Astrocyte (in vitro differentiated cells and primary cell): ENCODE measurements around the gene ITPA. TPM values are rescaled to one million over a fixed set of nuclear protein-coding genes. Genes with fewer than 3 reads are reported as not detected.
"Not testable (repeated sequence)": the region's sequence is repeated elsewhere in the genome, so short reads cannot be mapped to it uniquely, and the experiment has no call there.

ENCODE experiments used
- DNase-seq: peaks from one replicate; pipeline ENCODE4 v3.0.0-alpha.2; 2010; ENCODE audit warnings: low read depth
- FAIRE-seq: peaks from 2 replicates; lab custom pipeline; 2011; peaks lifted over from hg19 to GRCh38; lab: Jason Lieb, UNC
- H2AFZ ChIP-seq: 2 replicates; pipeline ENCODE4 v1.6.0; 2012; ENCODE audit warnings: low read depth, low read length, inconsistent platforms
- H3K27ac ChIP-seq: 2 replicates; pipeline ENCODE4 v1.5.1; 2011; ENCODE audit warnings: low read depth, low read length, inconsistent platforms
- H3K27me3 ChIP-seq: 2 replicates; pipeline ENCODE4 v1.6.0; 2011; ENCODE audit warnings: low read length, inconsistent platforms; ENCODE audit not compliant: insufficient read depth
- H3K36me3 ChIP-seq: 2 replicates; pipeline ENCODE4 v1.5.1; 2011; ENCODE audit warnings: low read length, inconsistent platforms; ENCODE audit not compliant: insufficient read depth
- H3K4me1 ChIP-seq: 2 replicates; pipeline ENCODE4 v1.5.1; 2011; ENCODE audit warnings: low read length, inconsistent platforms; ENCODE audit not compliant: insufficient read depth
- H3K4me2 ChIP-seq: 2 replicates; pipeline ENCODE4 v1.6.0; 2012; ENCODE audit warnings: low read length, inconsistent platforms
- H3K4me3 ChIP-seq: 2 replicates; pipeline ENCODE4 v1.5.1; 2011; ENCODE audit warnings: low read depth, mild to moderate bottlenecking, low read length, inconsistent platforms; ENCODE audit not compliant: insufficient read depth
- H3K79me2 ChIP-seq: 2 replicates; pipeline ENCODE4 v1.6.0; 2012; ENCODE audit warnings: mild to moderate bottlenecking, low read length, inconsistent platforms; ENCODE audit not compliant: insufficient read depth
- H3K9ac ChIP-seq: 2 replicates; pipeline ENCODE4 v1.6.0; 2012; ENCODE audit warnings: mild to moderate bottlenecking, low read length, inconsistent platforms
- H3K9me3 ChIP-seq: 2 replicates; pipeline ENCODE4 v1.5.1; 2012; ENCODE audit warnings: low read depth, mild to moderate bottlenecking, low read length, inconsistent platforms; ENCODE audit not compliant: insufficient read depth
- H4K20me1 ChIP-seq: 2 replicates; pipeline ENCODE4 v1.6.0; 2012; ENCODE audit warnings: low read length, inconsistent platforms; ENCODE audit not compliant: insufficient read depth
- H3K27ac Mint-ChIP-seq: one replicate; pipeline ENCODE4 v1.8.0; 2021; ENCODE audit warnings: mild to moderate bottlenecking, mixed read lengths; ENCODE audit not compliant: unreplicated experiment
- H3K27me3 Mint-ChIP-seq: one replicate; pipeline ENCODE4 v1.8.0; 2021; ENCODE audit warnings: low read depth, mixed read lengths; ENCODE audit not compliant: unreplicated experiment
- H3K36me3 Mint-ChIP-seq: one replicate; pipeline ENCODE4 v1.8.0; 2021; ENCODE audit warnings: low read depth, mixed read lengths; ENCODE audit not compliant: unreplicated experiment
- H3K4me1 Mint-ChIP-seq: one replicate; pipeline ENCODE4 v1.8.0; 2021; ENCODE audit warnings: low read depth, mixed read lengths; ENCODE audit not compliant: unreplicated experiment
- H3K4me3 Mint-ChIP-seq: one replicate; pipeline ENCODE4 v1.8.0; 2021; ENCODE audit warnings: mild to moderate bottlenecking, moderate library complexity, mixed read lengths; ENCODE audit not compliant: unreplicated experiment
- H3K9me3 Mint-ChIP-seq: one replicate; pipeline ENCODE4 v1.8.0; 2021; ENCODE audit warnings: mild to moderate bottlenecking, mixed read lengths; ENCODE audit not compliant: unreplicated experiment
- EZH2 ChIP-seq: IDR thresholded peaks from 2 replicates; pipeline ENCODE4 v1.6.1; 2012; ENCODE audit warnings: mild to moderate bottlenecking, low read length, inconsistent platforms; ENCODE audit not compliant: insufficient read depth
- total RNA-seq: library from RNA; stranded (reverse); gene quantifications from 2 replicates; pipeline ENCODE4 v1.2.1, GENCODE V29; 2021
- TF ChIP-seq, protein P1 (sequence below): IDR thresholded peaks from 2 replicates; pipeline ENCODE4 v1.5.1; 2011; ENCODE audit warnings: low read depth, mild to moderate bottlenecking, inconsistent platforms, low read length, moderate library complexity; ENCODE audit not compliant: insufficient read depth

Gene ITPA
- total RNA-seq, 1 donor from 2014 or later = 55.5 TPM

DNA sequence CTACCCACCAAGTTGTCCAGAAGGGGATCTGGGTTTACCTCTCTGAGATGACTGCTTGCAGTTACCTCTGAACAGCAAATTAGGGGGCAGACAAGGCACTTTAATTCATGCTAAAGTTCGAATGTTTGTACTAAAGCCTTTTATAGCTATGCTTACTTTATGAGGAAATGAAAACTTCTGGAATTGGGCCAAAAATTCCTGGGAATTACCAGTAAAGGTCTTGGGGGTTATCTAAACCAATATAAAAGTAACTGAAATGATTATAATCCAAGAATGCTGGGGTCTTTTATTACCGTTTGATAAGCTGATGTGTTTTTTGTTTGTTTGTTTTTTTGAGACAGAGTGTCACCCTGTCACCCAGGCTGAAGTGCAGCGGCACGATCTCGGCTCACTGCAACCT is 28.0 kb upstream of the ITPA start:
- Histone ChIP-seq H3K79me2 (no peaks in the 10 kb centered on the region), H3K9ac (no peak overlapping the region), H3K4me1 (no peaks in the 10 kb centered on the region), H3K4me3 (no peak overlapping the region), H3K27me3 (no peaks in the 10 kb centered on the region), H4K20me1 (no peaks in the 10 kb centered on the region), H2AFZ (no peak overlapping the region), H3K9me3 (no peaks in the 10 kb centered on the region), H3K27ac (no peak overlapping the region), H3K4me2 (no peak overlapping the region), H3K36me3 (no peaks in the 10 kb centered on the region)
- Mint-ChIP-seq H3K27ac (no peak overlapping the region), H3K27me3 (no peaks in the 10 kb centered on the region), H3K9me3 (no peaks in the 10 kb centered on the region), H3K4me1 (no peaks in the 10 kb centered on the region), H3K36me3 (no peaks in the 10 kb centered on the region), H3K4me3 (no peak overlapping the region)
- no peak for DNase-seq
- FAIRE-seq = no peak
- TF ChIP-seq, protein P1, sequence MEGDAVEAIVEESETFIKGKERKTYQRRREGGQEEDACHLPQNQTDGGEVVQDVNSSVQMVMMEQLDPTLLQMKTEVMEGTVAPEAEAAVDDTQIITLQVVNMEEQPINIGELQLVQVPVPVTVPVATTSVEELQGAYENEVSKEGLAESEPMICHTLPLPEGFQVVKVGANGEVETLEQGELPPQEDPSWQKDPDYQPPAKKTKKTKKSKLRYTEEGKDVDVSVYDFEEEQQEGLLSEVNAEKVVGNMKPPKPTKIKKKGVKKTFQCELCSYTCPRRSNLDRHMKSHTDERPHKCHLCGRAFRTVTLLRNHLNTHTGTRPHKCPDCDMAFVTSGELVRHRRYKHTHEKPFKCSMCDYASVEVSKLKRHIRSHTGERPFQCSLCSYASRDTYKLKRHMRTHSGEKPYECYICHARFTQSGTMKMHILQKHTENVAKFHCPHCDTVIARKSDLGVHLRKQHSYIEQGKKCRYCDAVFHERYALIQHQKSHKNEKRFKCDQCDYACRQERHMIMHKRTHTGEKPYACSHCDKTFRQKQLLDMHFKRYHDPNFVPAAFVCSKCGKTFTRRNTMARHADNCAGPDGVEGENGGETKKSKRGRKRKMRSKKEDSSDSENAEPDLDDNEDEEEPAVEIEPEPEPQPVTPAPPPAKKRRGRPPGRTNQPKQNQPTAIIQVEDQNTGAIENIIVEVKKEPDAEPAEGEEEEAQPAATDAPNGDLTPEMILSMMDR = no peak
- TF ChIP-seq EZH2 = no peak

DNA sequence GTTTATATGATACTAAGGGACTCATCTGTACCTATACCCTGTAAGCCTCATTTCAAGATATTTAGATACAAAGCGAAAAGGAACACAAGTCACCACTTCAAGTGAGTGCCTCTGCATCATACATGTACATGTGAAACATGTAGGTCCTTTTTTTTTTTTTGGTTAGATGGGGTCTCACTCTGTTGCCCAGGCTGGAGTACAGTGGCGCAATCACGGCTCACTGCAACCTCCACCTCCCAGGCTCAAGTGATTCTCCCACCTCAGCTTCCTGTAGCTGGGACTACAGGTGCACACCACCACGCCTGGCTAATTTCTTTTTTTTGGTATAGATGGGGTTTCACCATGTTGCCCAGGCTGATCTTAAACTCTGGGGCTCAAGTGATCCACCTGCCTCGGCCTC is 26.9 kb upstream of the ITPA start:
- H3K36me3 ChIP-seq, H3K36me3 Mint-ChIP-seq, FAIRE-seq: not testable (repeated sequence)

DNA sequence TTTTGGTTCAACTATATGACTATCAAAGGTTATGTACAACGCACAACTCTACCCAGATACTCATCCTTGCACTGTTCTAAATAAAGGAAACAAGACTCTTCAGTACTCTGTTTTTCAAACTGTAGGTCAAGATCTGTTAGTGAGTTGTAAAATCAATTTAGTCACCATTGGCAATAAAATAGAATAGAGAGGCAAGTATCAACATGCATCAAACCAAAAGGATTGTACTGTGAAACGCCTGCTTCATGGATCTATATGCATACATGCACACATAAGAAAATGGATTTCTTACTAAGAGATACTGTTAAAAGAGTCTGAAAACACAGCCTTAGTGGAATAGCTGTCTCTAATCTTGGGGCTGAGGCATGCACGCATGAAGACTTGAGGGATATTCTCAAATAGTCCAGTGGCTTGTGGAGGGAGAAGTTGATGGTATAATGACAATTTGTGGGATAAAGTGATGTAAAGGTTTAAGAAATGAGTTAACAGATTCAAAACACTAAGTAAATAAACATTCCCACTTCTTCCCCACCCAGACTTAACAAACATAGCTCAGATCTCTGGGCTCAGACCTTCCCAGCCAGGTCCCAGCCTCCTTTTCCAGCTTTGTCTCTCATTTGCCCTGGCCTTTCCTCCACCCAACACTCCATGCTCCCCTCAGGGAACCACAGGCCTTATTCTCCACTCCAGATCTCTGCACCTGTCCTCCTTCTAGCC is 25.2 kb upstream of the ITPA start:
- H4K20me1 ChIP-seq = no peaks in the 10 kb centered on the region
- no peak overlapping the region for H2AFZ ChIP-seq
- Mint-ChIP-seq H3K4me1 (no peaks in the 10 kb centered on the region), H3K4me3 (no peak overlapping the region), H3K9me3 (no peaks in the 10 kb centered on the region), H3K36me3 (peaks cover 3% of the 10 kb centered on the region), H3K27me3 (no peaks in the 10 kb centered on the region), H3K27ac (no peak overlapping the region)
- no peaks in the 10 kb centered on the region for H3K4me1 ChIP-seq
- H3K4me2 ChIP-seq = no peak overlapping the region
- TF ChIP-seq EZH2 = no peak
- TF ChIP-seq, protein P1 = no peak
- no peaks in the 10 kb centered on the region for H3K36me3 ChIP-seq
- DNase-seq (no peak), FAIRE-seq (no peak)
- no peaks in the 10 kb centered on the region for H3K27me3 ChIP-seq
- no peak overlapping the region for H3K27ac ChIP-seq
- H3K4me3 ChIP-seq = no peak overlapping the region
- H3K9ac ChIP-seq = no peak overlapping the region
- no peaks in the 10 kb centered on the region for H3K79me2 ChIP-seq
- no peaks in the 10 kb centered on the region for H3K9me3 ChIP-seq

More for the DNA sequence above, 26.9 kb upstream of the ITPA start:
- not testable (repeated sequence) for H2AFZ ChIP-seq, H3K27me3 ChIP-seq, H4K20me1 ChIP-seq, H3K9me3 Mint-ChIP-seq, H3K4me1 ChIP-seq, DNase-seq, H3K27me3 Mint-ChIP-seq, H3K4me3 ChIP-seq, H3K9ac ChIP-seq, H3K4me1 Mint-ChIP-seq, H3K4me3 Mint-ChIP-seq, H3K4me2 ChIP-seq, H3K9me3 ChIP-seq, H3K27ac ChIP-seq, H3K79me2 ChIP-seq, H3K27ac Mint-ChIP-seq

DNA sequence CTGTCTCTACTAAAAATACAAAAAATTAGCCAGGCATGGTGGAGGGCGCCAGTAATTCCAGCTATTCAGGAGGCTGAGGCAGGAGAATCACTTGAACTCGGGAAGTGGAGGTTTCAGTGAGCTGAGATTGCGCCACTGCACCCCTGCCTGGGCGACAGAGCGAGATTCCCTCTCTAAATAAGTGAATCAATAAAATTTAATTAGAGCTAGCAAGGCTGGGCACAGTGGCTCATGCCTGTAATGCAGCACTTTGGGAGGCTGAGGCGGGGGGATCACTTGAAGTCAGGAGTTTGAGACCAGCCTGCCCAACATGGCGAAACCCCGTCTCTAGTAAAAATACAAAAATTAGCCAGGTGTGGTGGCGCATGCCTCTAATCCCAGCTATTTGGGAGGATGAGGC is 21.4 kb upstream of the ITPA start:
- H3K27ac ChIP-seq, H3K4me3 Mint-ChIP-seq, H3K9me3 ChIP-seq, H3K4me1 ChIP-seq, H3K27me3 ChIP-seq, FAIRE-seq, H3K27me3 Mint-ChIP-seq, DNase-seq, H3K4me1 Mint-ChIP-seq, H3K4me2 ChIP-seq, H3K27ac Mint-ChIP-seq, H3K9ac ChIP-seq, H3K79me2 ChIP-seq, H3K9me3 Mint-ChIP-seq, H4K20me1 ChIP-seq, H3K4me3 ChIP-seq, H2AFZ ChIP-seq: not testable (repeated sequence)
- H3K36me3 Mint-ChIP-seq = peaks cover 28% of the 10 kb centered on the region
- peaks cover 22% of the 10 kb centered on the region for H3K36me3 ChIP-seq
